Cerebellar cortex (tissue), 1 donor: ENCODE data around the gene NADK.
"Not testable (repeated sequence)": the region's sequence is repeated elsewhere in the genome, so short reads cannot be mapped to it uniquely, and the experiment has no call there.

Experiments used
- DNase-seq: peaks from one replicate; pipeline ENCODE4 v3.0.0-alpha.2; 2015; ENCODE audit warnings: low spot score

The NADK gene

GRCh38 chr1:1763657-1764621 is 14.3 kb downstream of the NADK start:
- no peak for DNase-seq

- no peak for DNase-seq
Observed at GRCh38 chr1:1761504-1762376, 16.5 kb downstream of the NADK start.

- no peak for DNase-seq
Observed at GRCh38 chr1:1760715-1761114, 17.6 kb downstream of the NADK start.

DNA sequence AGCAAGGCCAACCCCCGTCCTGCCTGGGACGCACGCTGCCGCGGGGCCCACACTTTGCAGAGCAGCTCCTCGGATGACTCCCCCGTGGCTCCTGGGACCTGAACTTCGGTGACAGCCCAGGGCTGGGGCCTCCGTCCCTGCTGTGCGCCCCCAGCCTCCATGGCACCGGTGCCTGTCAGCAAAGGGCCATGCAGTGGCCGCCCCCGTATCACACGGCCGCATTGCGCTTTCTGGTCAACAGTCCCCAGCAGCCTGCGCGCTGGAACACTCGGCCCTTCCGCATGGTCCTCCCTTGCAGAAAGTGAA is 18.0 kb downstream of the NADK start:
- no peak for DNase-seq

- DNase-seq: no peak
Observed at GRCh38 chr1:1759456-1760344, 18.6 kb downstream of the NADK start.

DNA sequence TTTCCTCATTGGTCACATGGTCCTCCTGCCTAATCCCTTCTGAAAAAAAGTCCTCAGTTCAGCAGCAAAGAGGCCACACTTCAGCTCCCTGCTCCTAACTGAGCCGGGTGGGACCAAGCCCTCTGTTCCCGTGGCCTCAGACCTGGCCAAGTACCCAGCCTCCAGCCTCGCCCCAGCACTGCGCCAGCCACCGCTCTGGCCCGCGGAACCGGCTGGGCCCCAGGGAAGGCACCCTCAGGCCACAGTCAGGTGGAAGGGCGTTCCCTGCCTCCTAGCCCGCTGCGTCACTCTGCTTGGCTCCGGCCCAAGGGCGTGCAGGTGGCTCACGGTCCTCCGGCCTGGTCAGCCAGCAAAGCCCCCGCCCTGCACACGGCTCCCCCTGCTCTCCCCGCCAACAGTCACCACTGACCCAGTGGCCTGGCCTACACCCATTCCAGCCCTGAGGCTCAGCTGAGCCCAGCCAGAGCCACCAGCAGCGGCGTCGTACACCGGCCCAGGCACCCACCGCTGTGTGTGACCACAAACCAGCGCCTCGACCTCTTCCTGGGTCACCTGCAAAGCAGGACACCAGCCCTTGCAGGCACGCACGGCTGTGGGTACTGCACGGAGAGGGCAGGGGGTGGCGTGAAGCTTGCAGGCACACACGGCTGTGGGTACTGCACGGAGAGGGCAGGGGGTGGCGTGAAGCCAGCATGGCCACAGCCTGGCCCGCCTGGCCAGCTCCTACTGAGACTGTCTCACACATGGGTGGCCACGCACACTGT is 19.4 kb downstream of the NADK start:
- no peak for DNase-seq

GRCh38 chr1:1758059-1758621 is 20.1 kb downstream of the NADK start:
- DNase-seq: no peak

DNA sequence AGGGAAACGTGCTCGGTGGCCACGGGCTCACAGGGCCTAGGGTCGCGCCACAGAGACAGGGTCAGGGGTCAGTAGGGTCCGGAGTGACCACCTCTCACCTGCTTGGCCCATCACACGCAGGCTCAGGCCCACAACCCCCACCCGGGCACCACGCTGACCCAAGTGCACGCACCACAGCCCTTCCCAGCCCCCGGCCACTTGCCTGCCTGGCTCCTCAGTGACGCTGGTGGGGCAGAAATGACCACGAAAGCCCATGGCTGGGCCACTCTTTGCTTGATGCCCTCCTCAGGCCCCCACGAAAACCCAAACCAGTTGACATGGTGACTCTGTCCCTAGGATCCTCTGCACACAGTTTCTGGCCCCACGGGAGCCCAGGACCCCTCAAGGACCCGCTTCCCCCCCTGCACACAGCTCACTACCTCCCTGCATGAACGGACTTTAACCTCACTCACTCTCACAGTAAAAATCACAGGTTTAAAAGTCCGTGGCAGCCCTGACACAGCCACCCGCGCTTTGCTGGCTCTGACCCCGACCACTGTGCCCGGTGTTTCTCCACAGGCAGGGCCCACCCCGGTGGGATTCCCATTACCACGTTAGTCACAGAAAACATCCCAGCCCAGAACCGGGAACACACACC is 20.7 kb downstream of the NADK start:
- DNase-seq: no peak

DNA sequence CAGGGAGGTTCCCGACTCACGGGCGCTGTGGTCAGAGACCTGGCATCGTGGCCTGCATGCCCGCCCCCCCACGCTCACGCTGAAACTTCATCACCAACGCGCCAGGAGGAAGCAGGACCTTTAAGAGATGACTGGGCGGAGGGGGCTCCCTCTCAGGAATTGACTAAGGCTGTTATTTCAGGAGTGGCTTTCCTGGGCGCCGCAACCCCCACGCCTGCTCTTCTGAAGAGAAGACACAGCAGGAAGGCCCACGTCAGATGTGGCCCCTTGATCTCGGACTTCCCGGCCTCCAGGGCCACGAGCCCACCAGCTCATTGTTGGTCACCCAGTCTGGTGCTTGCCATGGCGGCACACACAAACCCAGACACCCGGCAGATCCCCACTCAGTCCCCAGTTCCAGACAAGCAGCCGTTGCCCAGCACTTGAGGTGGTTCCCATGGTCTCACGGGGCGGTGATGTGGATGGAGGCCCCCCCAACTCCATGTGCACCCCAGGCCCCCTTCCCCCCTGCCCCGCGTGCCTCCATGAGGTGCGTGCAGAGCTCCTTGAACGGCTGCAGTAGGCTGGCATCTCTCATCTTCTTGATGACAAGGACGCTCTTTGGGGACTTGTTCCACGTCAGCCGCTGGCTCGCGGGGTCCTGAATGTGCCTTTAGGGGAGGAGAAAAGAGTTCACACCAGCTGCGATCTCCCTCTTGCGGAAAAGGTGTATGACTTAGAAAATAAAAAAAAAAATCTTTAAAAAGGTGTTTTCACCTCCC is 21.4 kb downstream of the NADK start:
- DNase-seq: no peak

- DNase-seq: no peak
Observed at GRCh38 chr1:1755852-1756251, 22.4 kb downstream of the NADK start.

GRCh38 chr1:1755426-1755825 is 22.8 kb downstream of the NADK start:
- DNase-seq: no peak

GRCh38 chr1:1754051-1754815 is 24.0 kb downstream of the NADK start:
- no peak for DNase-seq

DNA sequence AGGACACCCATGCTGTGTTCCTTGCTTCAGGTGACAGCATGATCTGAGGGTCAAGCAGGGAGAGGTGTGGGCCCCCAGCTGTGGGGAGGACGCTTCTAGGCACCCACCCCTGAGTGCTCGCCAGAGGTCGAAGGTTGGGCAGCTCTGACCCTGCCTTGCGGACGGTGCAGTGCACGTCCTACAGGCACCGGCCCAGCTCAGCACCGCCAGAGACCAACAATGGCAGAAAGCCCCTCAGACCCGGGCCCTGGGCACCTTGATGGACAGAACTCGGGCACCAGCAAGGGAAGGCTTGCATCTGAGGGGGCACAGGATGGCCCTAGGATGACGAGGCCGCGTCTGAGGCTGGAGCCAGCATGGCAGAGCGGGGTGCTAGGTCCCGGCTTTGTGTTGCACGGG is 24.7 kb downstream of the NADK start:
- DNase-seq: no peak

GRCh38 chr1:1752636-1753606 is 25.3 kb downstream of the NADK start:
- DNase-seq: peak; percentile 53

- DNase-seq: no peak
Observed at GRCh38 chr1:1752190-1752589, 26.1 kb downstream of the NADK start.

- DNase-seq: not testable (repeated sequence)
Observed at GRCh38 chr1:1749941-1750340, 28.3 kb downstream of the NADK start.

- DNase-seq: no peak
Observed at GRCh38 chr1:1748686-1749321, 29.5 kb downstream of the NADK start.
